Measurements from ENCODE around the gene UBE2F. TPM values are rescaled to one million over a fixed set of nuclear protein-coding genes. Genes with fewer than 3 reads are reported as not detected.
"Not testable (repeated sequence)": the region's sequence is repeated elsewhere in the genome, so short reads cannot be mapped to it uniquely, and the experiment has no call there.

UBE2F gene
- total RNA-seq, 1 experiment from 2014 or later, result 44.9 TPM

DNA sequence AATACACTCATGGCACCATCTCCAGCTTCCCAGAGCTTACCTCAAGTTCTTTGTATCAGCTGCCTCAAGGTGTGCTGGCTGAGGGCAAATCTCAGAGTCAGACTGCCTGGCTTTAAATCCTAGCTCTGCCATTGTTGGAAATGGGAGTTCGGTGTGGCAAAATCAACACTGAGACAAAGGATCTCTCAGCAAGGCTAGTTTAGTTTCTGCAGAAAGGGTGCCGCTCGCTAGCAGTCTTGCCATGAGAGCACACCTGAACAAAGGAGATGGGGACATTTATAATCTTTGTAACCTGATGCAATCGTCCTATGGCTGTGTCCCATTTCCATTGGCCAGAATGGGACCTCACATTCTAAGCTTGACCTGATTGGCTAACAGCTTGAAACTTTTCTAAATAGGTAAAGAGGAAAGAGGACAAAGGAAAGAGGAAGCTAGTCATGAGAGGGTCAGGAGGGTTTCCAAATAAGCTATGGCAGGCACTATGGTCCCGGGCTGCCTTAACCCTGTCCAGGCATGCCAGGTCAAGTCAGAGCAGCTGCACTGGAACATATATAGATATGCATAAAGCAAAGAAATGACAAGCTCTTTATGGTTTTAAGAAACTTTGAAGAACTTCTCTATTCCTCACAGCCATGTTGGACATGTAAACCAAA lies 4.3 kb upstream of the UBE2F start:
- CTCF ChIA-PET, result no interaction called here
- in situ Hi-C loops (cut with HindIII; ENCODE audit: low pct_unique_long_range_greater_than_20kb, low sequenced_read_pairs), result no loop called here
- POLR2A ChIA-PET, result no interaction called here
- no peak for DNase-seq (ENCODE audit: low read depth, low spot score)
- H3K36me3 ChIP-seq (ENCODE audit: control insufficient read depth, insufficient read depth, low read length), result no peaks in the 10 kb centered on the region
- H3K9me3 ChIP-seq (ENCODE audit: control insufficient read depth, insufficient read depth, low read depth, low read length), result peaks cover 6% of the 10 kb centered on the region; the same call in 1 of the 2 replicates
- no peak overlapping the region for H3K4me3 ChIP-seq (ENCODE audit: low read depth in 2 of 2, low read length in 2 of 2)
- ATAC-seq, result no peak
- intact Hi-C loops (cut with micrococcal nuclease; ENCODE audit: unreplicated experiment), result no loop called here
- H3K27ac ChIP-seq (ENCODE audit: low read length), result no peak overlapping the region
- H3K4me1 ChIP-seq (ENCODE audit: control insufficient read depth, insufficient read depth, low read length), result no peaks in the 10 kb centered on the region; the same call in 1 of the 2 replicates
- no TSS peak for BruUV-seq (replicated peaks)
- TF ChIP-seq TCF7L2 (IDR thresholded peaks at IDR 0.05; ENCODE audit: low read depth, low read length) (no peak), CTCF (IDR thresholded peaks at IDR 0.05) (no peak), POLR2AphosphoS5 (IDR thresholded peaks at IDR 0.05; ENCODE audit: low read depth, low read length) (no peak), REST (IDR thresholded peaks at IDR 0.05; ENCODE audit: insufficient read depth in 1 of 2, low read depth in 2 of 2, low read length in 1 of 2) (no peak), SIN3A (IDR thresholded peaks at IDR 0.05; ENCODE audit: borderline replicate concordance, insufficient read depth, low read depth, low read length) (no peak)
- no peaks in the 10 kb centered on the region for H3K27me3 ChIP-seq (ENCODE audit: control insufficient read depth, insufficient read depth, low read length)

DNA sequence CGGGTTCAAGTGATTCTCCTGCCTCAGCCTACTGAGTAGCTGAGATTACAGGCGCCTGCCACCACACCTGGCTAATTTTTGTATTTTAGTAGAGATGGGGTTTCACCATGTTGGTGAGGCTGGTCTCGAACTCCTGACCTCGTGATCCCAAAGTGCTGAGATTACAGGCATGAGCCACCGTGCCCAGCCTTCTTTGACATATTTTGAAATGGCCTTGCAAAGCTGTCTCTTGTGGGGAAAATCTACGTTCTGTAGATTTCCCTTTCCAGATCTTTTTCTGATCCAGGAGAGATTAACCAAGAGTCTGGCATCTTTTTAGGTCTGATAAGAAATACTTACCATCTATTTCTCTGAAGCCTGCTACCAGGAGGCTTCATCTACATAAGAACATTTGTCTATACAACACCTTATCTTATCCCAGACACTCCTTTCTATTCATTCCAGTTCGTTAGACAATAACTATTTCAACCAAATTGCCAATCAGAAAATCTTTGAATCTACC lies 3.3 kb upstream of the UBE2F start:
- H3K4me3 ChIP-seq (ENCODE audit: low read depth in 2 of 2, low read length in 2 of 2); H3K27ac ChIP-seq (ENCODE audit: low read length); DNase-seq (ENCODE audit: low read depth, low spot score); BruUV-seq (replicated peaks); POLR2A ChIA-PET; H3K36me3 ChIP-seq (ENCODE audit: control insufficient read depth, insufficient read depth, low read length); intact Hi-C loops (cut with micrococcal nuclease; ENCODE audit: unreplicated experiment); H3K9me3 ChIP-seq (ENCODE audit: control insufficient read depth, insufficient read depth, low read depth, low read length); H3K27me3 ChIP-seq (ENCODE audit: control insufficient read depth, insufficient read depth, low read length); ATAC-seq; H3K4me1 ChIP-seq (ENCODE audit: control insufficient read depth, insufficient read depth, low read length); in situ Hi-C loops (cut with HindIII; ENCODE audit: low pct_unique_long_range_greater_than_20kb, low sequenced_read_pairs); CTCF ChIA-PET: not testable (repeated sequence)

GRCh38 chr2:237964194-237964577 lies 2.6 kb upstream of the UBE2F start:
- no peak for DNase-seq (ENCODE audit: low read depth, low spot score)
- peaks cover 14% of the 10 kb centered on the region for H3K4me1 ChIP-seq (ENCODE audit: control insufficient read depth, insufficient read depth, low read length)
- intact Hi-C loops (cut with micrococcal nuclease; ENCODE audit: unreplicated experiment), result no loop called here
- ChIA-PET CTCF (no interaction called here), POLR2A (no interaction called here)
- no peaks in the 10 kb centered on the region for H3K27me3 ChIP-seq (ENCODE audit: control insufficient read depth, insufficient read depth, low read length)
- in situ Hi-C loops (cut with HindIII; ENCODE audit: low pct_unique_long_range_greater_than_20kb, low sequenced_read_pairs), result no loop called here
- H3K9me3 ChIP-seq (ENCODE audit: control insufficient read depth, insufficient read depth, low read depth, low read length), result peaks cover 6% of the 10 kb centered on the region; the same call in 1 of the 2 replicates
- H3K4me3 ChIP-seq (ENCODE audit: low read depth in 2 of 2, low read length in 2 of 2), result no peak overlapping the region
- no peak overlapping the region for H3K27ac ChIP-seq (ENCODE audit: low read length)
- TF ChIP-seq REST (IDR thresholded peaks at IDR 0.05; ENCODE audit: insufficient read depth in 1 of 2, low read depth in 2 of 2, low read length in 1 of 2) (no peak), SIN3A (IDR thresholded peaks at IDR 0.05; ENCODE audit: borderline replicate concordance, insufficient read depth, low read depth, low read length) (no peak), TCF7L2 (IDR thresholded peaks at IDR 0.05; ENCODE audit: low read depth, low read length) (no peak), POLR2AphosphoS5 (IDR thresholded peaks at IDR 0.05; ENCODE audit: low read depth, low read length) (no peak), CTCF (IDR thresholded peaks at IDR 0.05) (no peak)
- BruUV-seq (replicated peaks), result no TSS peak
- no peaks in the 10 kb centered on the region for H3K36me3 ChIP-seq (ENCODE audit: control insufficient read depth, insufficient read depth, low read length)
- ATAC-seq, result no peak
